ENCODE results near the gene CCL27.
A peak's percentile ranks its signal among the peaks of the same experiment; 100 is the strongest.
"Not testable (repeated sequence)": the region's sequence is repeated elsewhere in the genome, so short reads cannot be mapped to it uniquely, and the experiment has no call there.

The CCL27 gene

DNA sequence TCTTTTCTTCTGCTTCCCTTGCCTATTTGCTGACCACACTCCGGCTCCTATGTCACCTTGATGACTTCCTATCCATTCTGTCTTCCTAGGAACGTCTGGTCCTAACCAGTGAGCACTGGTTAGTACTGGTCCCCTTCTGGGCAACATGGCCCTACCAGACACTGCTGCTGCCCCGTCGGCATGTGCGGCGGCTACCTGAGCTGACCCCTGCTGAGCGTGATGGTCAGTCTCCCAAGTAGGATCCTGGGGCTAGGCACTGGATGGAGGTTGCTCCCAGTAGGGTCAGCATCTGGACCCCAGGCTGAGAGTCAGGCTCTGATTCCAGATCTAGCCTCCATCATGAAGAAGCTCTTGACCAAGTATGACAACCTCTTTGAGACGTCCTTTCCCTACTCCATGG is 13.8 kb downstream of the CCL27 start:
- no peak for DNase-seq

GRCh38 chr9:34647651-34648050 is 14.8 kb downstream of the CCL27 start:
- DNase-seq: no peak

- DNase-seq: no peak
These were observed 15.4 kb downstream of the CCL27 start for GRCh38 chr9:34647084-34647403.

GRCh38 chr9:34646211-34647083 is 16.0 kb downstream of the CCL27 start, which contains the start of gene GALT:
Gene GALT (plus strand): TSS chr9:34646675. CDS start chr9:34646705, 30 bp downstream.
- peak; percentile 98 for DNase-seq

DNA sequence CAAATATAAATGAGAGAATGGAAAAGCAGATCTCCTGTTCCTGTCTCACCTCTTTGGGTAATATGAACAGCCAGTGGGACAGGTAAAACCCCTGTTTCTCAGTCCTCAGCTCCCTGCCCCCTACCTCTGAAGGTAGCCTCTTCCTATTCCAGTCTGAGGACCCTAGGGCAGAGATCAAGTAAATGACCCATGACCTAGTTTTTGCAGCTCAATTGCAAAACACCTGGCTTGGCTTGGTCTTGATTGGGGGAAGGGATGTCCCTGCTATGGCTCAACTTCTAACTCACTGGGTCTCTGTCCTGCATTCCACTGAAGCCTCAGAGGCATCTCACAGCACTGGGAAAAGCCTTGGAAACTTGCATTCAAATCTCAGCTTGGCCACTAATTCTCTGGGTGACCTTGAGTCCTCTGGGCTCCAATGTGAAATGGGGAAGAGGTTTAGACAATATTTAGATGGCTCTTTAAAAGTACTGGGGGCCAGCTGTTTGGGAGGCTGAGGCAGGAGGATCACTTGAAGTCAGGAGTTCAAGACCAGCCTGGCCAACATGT is 17.6 kb downstream of the CCL27 start:
- DNase-seq: no peak

DNA sequence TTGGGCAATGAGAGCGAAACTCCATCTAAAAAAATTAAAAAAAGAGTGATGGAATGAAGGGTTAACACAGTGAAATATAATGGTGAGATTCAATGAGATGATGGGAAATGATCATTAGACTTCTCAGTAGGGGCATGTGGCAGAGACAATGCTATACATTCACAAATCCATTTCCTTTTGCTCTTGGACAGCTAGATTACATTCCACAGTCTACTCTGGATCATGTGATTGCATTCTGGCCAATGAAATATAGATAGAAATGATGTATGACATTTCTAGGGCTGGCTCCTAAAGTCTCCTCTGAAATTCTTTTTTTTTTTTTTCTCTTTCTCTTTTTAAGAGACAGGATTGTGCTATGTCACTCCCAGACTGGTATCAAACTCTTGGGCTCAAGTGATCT is 19.8 kb downstream of the CCL27 start:
- DNase-seq: no peak

- DNase-seq: not testable (repeated sequence)
These were observed 23.1 kb downstream of the CCL27 start for GRCh38 chr9:34639322-34639721.

- no peak for DNase-seq
These were observed 24.4 kb downstream of the CCL27 start for GRCh38 chr9:34638138-34638445.

- DNase-seq: peak; percentile 95
These were observed 24.9 kb downstream of the CCL27 start, which contains the start of gene SIGMAR1 for GRCh38 chr9:34637356-34638137. Gene SIGMAR1 (minus strand): TSS chr9:34637787. CDS start chr9:34637697, 90 bp downstream.

DNA sequence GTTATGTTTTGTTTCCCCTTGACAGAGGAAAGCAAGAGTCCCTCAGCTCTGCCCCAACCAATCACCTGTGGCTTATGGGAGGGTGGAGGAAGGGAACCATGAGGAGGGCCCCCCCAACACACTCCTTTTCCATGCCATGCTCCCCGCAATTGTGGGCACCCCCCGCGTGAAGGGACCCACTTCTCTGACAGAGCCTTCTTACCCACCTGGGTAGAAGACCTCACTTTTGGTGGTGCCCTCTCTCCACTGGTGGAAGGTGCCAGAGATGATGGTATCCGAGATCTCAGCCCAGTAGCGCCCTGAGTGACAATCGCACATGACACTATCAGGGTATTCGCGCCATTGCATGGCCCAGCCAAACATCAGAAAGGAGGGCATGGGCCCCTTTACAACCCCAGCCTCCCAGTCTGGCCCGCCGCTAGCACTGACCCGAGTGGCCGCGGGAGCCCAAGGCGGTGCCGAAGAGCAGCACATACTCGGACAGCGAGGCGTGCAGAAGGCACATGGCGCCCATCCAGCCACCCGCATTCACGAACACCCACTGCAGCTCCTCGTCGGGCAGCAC is 25.6 kb downstream of the CCL27 start:
- DNase-seq: no peak

DNA sequence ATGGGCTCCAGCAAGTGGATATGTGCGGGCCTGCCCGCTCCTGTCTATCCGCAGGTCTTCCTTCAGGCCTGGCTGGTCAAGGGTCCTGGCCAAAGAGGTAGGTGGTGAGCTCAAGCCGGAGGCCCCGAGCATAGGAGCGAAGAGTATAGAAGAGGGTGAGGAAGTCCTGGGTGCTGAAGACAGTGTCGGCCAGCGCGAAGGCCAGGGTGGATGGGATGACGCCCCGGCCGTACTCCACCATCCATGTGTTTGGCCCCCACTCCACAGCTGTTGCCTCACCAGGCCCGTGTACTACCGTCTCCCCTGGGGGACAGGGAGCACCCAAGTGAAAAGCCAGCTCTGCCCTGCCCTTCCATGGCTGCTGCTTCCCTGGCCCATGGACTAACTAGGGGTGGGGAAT is 26.9 kb downstream of the CCL27 start:
- no peak for DNase-seq

GRCh38 chr9:34634551-34635248 is 27.8 kb downstream of the CCL27 start:
- no peak for DNase-seq

GRCh38 chr9:34633851-34634550 is 28.5 kb downstream of the CCL27 start:
- DNase-seq: peak; percentile 76

GRCh38 chr9:34633166-34633565 is 29.3 kb downstream of the CCL27 start:
- DNase-seq: no peak

- no peak for DNase-seq
These were observed 31.9 kb downstream of the CCL27 start for GRCh38 chr9:34630402-34631154.

GRCh38 chr9:34629491-34629808 is 33.0 kb downstream of the CCL27 start:
- DNase-seq: no peak

DNA sequence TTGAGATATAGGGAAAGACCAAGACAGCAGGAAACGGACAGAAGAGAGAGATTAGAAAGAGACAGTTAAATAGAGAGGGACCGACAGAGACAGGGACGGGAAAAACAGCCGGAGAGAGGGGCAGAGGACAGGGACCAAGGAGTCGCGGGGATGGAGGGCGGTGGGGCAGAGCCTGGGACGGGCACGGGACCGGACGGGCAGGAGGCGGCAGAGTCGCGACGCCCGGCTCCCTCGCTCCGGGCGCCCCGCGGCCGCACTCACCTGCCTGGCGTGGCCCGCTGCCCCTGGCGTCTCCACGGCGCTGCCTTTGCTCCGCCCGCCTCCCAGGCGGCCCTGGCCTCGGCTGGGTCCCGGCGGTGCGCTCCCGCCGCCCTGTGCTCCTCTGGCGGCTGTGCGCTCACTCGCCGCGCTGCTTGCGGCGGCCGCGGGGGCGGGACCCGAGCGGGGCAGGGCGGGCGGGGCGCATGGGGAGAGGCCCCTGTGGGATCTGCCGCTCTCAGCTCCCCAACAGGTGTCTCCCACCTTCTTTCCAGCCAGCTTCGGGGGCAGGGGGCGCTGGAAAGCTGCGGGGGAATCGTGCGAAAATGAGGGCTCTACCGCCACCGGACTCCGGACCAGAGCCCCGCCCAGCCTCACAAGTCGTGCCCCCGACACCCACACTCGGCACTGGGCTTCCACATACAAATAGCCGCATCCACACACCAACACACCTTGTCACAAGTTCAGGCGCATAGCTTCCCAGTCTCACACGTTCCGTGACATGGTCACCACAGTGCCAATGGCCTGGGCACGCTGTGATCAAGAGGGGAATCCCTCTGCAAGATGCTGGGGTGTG is 33.6 kb downstream of the CCL27 start, which contains the start of gene ARID3C:
TSS of gene ARID3C (minus strand) at position 411 of the 835 bp plus-strand sequence. CDS start 1,052 bp downstream, outside the sequence.
- peak; percentile 56 for DNase-seq

- no peak for DNase-seq
These were observed 34.5 kb downstream of the CCL27 start for GRCh38 chr9:34627716-34628655.

DNA sequence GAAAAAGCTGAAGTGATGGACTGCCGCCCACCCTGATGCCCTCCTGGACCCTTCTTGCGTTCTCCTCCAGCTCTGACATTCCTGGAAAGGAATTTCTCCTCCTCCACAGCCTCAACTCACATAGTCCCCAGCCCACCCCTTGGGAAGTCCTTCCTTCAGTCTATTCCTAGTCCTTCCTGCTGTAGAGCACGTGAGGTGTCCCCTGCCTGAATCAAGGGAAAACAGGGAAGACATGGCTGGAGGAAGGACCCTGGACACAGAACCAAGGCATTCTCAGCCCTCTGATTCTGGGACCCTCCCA is 37.3 kb downstream of the CCL27 start:
- no peak for DNase-seq

Measured in activated CD8-positive, alpha-beta memory T cell treated with anti-CD3 and anti-CD28 coated beads, Interleukin-2, amount 50 U/mL, for 4 hours (primary cell).